Fibroblast of lung (primary cell): ENCODE results near the gene STX11. TPM values are rescaled to one million over a fixed set of nuclear protein-coding genes. Genes with fewer than 3 reads are reported as not detected.

ENCODE experiments used
- DNase-seq, 2 donors: peaks; one replicate each; pipeline versions ENCODE4 v3.0.0 to v3.0.0-alpha.2; 2010; ENCODE audit warnings: low read depth in 2 of 2
- H2AFZ ChIP-seq: 2 replicates; pipeline ENCODE4 v1.5.1; 2012; ENCODE audit warnings: low read length, control low read depth, inconsistent platforms
- H3K27ac ChIP-seq: 2 replicates; pipeline ENCODE4 v1.5.1; 2011; ENCODE audit warnings: low read length, control low read depth; ENCODE audit not compliant: insufficient read depth
- H3K27me3 ChIP-seq: 2 replicates; pipeline ENCODE4 v1.5.1; 2011; ENCODE audit warnings: mild to moderate bottlenecking, low read length; ENCODE audit not compliant: control insufficient read depth, insufficient read depth
- H3K36me3 ChIP-seq: 2 replicates; pipeline ENCODE4 v1.5.1; 2011; ENCODE audit warnings: low read length; ENCODE audit not compliant: control insufficient read depth, insufficient read depth
- H3K4me1 ChIP-seq: 2 replicates; pipeline ENCODE4 v1.5.1; 2011; ENCODE audit warnings: low read length; ENCODE audit not compliant: control insufficient read depth, insufficient read depth; ENCODE audit errors: extremely low read depth
- H3K4me2 ChIP-seq: 2 replicates; pipeline ENCODE4 v1.5.1; 2011; ENCODE audit warnings: low read length, control low read depth; ENCODE audit not compliant: insufficient read depth; ENCODE audit errors: extremely low read depth
- H3K4me3 ChIP-seq, 4 experiments: fragments of 200-600 bp in 1 of 4; sonication (generic) in 1 of 4; replicated peaks in 1 of 4; 2 replicates each; pipeline ENCODE4 v1.5.1; 2011 to 2016; ENCODE audit warnings: low read length in 4 of 4, low read depth in 3 of 4, mild to moderate bottlenecking in 3 of 4, control low read depth in 2 of 4, inconsistent platforms in 1 of 4, mixed read lengths in 1 of 4; ENCODE audit not compliant: insufficient read depth in 1 of 4; ENCODE audit errors: control extremely low read depth in 1 of 4
- H3K79me2 ChIP-seq: 2 replicates; pipeline ENCODE4 v1.5.1; 2012; ENCODE audit warnings: mild to moderate bottlenecking, low read length, inconsistent platforms; ENCODE audit not compliant: control insufficient read depth, insufficient read depth
- H3K9ac ChIP-seq: 2 replicates; pipeline ENCODE4 v1.5.1; 2011; ENCODE audit warnings: mild to moderate bottlenecking, low read length, control low read depth; ENCODE audit not compliant: insufficient read depth
- H3K9me3 ChIP-seq: 2 replicates; pipeline ENCODE4 v1.5.1; 2012; ENCODE audit warnings: low read depth, low read length; ENCODE audit not compliant: control insufficient read depth, insufficient read depth
- H4K20me1 ChIP-seq: 2 replicates; pipeline ENCODE4 v1.5.1; 2011; ENCODE audit warnings: low read length; ENCODE audit not compliant: control insufficient read depth, insufficient read depth; ENCODE audit errors: extremely low read depth
- CTCF ChIP-seq, 2 donors: IDR thresholded peaks in 1 of 2; conservative IDR thresholded peaks in 1 of 2; 1 replicate in 1 of 2; 2 replicates in 1 of 2; pipeline ENCODE4 v1.5.1; 2011 to 2012; ENCODE audit warnings: low read length in 2 of 2, control low read depth in 1 of 2, inconsistent platforms in 1 of 2, low read depth in 1 of 2, mild to moderate bottlenecking in 1 of 2
- EZH2 ChIP-seq: IDR thresholded peaks from 2 replicates; pipeline ENCODE4 v1.5.1; 2012; ENCODE audit warnings: low read length, control low read depth, mild to moderate bottlenecking; ENCODE audit errors: missing control alignments
- polyA plus RNA-seq, 2 donors: library from polyadenylated mRNA; depleted of rRNA in 1 of 2; stranded (reverse) in 1 of 2; unstranded in 1 of 2; fragments of >200 nt; gene quantifications; 2 replicates each; pipeline ENCODE4 v1.2.1, GENCODE V29; 2011 to 2012; ENCODE audit warnings: missing spikeins in 1 of 2
- total RNA-seq: library from RNA; depleted of rRNA; stranded (reverse); fragments of >200 nt; gene quantifications from 2 replicates; pipeline ENCODE4 v1.2.1, GENCODE V29; 2014

STX11 gene
- total and polyA plus RNA-seq, 2 donors (not counting 1 experiment from before 2014, with no cell fraction given), result 0.33 to 6.6 TPM

- Histone ChIP-seq H3K9me3 (no peaks in the 10 kb centered on the region), H3K79me2 (no peaks in the 10 kb centered on the region), H3K36me3 (no peaks in the 10 kb centered on the region), H3K27me3 (no peaks in the 10 kb centered on the region), H3K4me2 (no peak overlapping the region), H3K4me1 (no peaks in the 10 kb centered on the region), H4K20me1 (no peaks in the 10 kb centered on the region), H3K9ac (no peak overlapping the region), H3K4me3 (no peak overlapping the region), H2AFZ (no peak overlapping the region), H3K27ac (no peak overlapping the region)
- no peak for DNase-seq
- TF ChIP-seq EZH2, result no peak
- TF ChIP-seq CTCF (conservative IDR thresholded peaks at IDR 0.05 in 1 of 2, IDR thresholded peaks at IDR 0.05 in 1 of 2; ENCODE audit: low read depth in 1 of 2, low read length in 2 of 2), result no peak
These were observed 73.4 kb downstream of the STX11 start for GRCh38 chr6:144223686-144224085.

- Histone ChIP-seq H3K27ac (no peak overlapping the region), H3K36me3 (no peaks in the 10 kb centered on the region), H3K9ac (no peak overlapping the region), H3K4me1 (no peaks in the 10 kb centered on the region), H3K4me2 (no peak overlapping the region), H4K20me1 (no peaks in the 10 kb centered on the region), H2AFZ (no peak overlapping the region), H3K9me3 (no peaks in the 10 kb centered on the region), H3K79me2 (no peaks in the 10 kb centered on the region), H3K27me3 (no peaks in the 10 kb centered on the region), H3K4me3 (no peak overlapping the region)
- no peak for DNase-seq
- no peak for TF ChIP-seq EZH2
- no peak for TF ChIP-seq CTCF (conservative IDR thresholded peaks at IDR 0.05 in 1 of 2, IDR thresholded peaks at IDR 0.05 in 1 of 2; ENCODE audit: low read depth in 1 of 2, low read length in 2 of 2)
These were observed 81.4 kb downstream of the STX11 start for GRCh38 chr6:144231721-144232120.

- no peaks in the 10 kb centered on the region for H3K4me1 ChIP-seq
- no peaks in the 10 kb centered on the region for H3K36me3 ChIP-seq
- H3K9me3 ChIP-seq, result no peaks in the 10 kb centered on the region
- H3K4me3 ChIP-seq, result no peak overlapping the region
- no peaks in the 10 kb centered on the region for H3K79me2 ChIP-seq
- no peak overlapping the region for H2AFZ ChIP-seq
- H3K4me2 ChIP-seq, result no peak overlapping the region
- H3K27me3 ChIP-seq, result no peaks in the 10 kb centered on the region
- no peak for DNase-seq
- no peak overlapping the region for H3K9ac ChIP-seq
- H4K20me1 ChIP-seq, result no peaks in the 10 kb centered on the region
- TF ChIP-seq EZH2, result no peak
- TF ChIP-seq CTCF (conservative IDR thresholded peaks at IDR 0.05 in 1 of 2, IDR thresholded peaks at IDR 0.05 in 1 of 2; ENCODE audit: low read depth in 1 of 2, low read length in 2 of 2), result no peak
- no peak overlapping the region for H3K27ac ChIP-seq
These were observed 82.0 kb downstream of the STX11 start for GRCh38 chr6:144232176-144232831.
